GM12878 (cell line): ENCODE results near the gene CLN6. TPM values are rescaled to one million over a fixed set of nuclear protein-coding genes. Genes with fewer than 3 reads are reported as not detected.
A peak's percentile ranks its signal among the peaks of the same experiment; 100 is the strongest.

Experiments
- ATAC-seq: fragments of 200-7000 bp; cut with Tn5 transposase; 3 replicates; pipeline ENCODE4 v1.9.1; 2020; ENCODE audit warnings: mild to moderate bottlenecking, moderate library complexity
- BruUV-seq: library from RNA; stranded (reverse); fragments of 400-500 nt; replicated peaks from 2 replicates; lab custom pipeline; 2021; lab: Mats Ljungman, UMichigan
- CTCF ChIA-PET: fragments of 300-600 bp; sonication (Branson Sonifier 250); formaldehyde crosslinking; extraction: SDS; loops from one replicate; lab custom pipeline; 2021; ENCODE audit warnings: inconsistent platforms; lab: Yijun Ruan, JAX
- POLR2A ChIA-PET: fragments of 350-600 bp; formaldehyde crosslinking; extraction: SDS; loops from one replicate; lab custom pipeline; 2021; ENCODE audit warnings: inconsistent platforms; lab: Charles Lee
- RAD21 ChIA-PET: fragments of 300-600 bp; sonication (Branson Sonifier 250); formaldehyde crosslinking; loops from one replicate; lab custom pipeline; 2023; ENCODE audit warnings: antibody characterized with exemption; ENCODE audit not compliant: unreplicated experiment; lab: Charles Lee
- SMC1A ChIA-PET: fragments of 300-600 bp; sonication (Branson Sonifier 250); formaldehyde crosslinking; loops from one replicate; lab custom pipeline; 2023; ENCODE audit not compliant: unreplicated experiment, uncharacterized antibody; lab: Charles Lee
- DNase-seq: peaks from one replicate; pipeline ENCODE4 v3.0.0-alpha.2; 2011; ENCODE audit warnings: low read depth, low spot score
- FAIRE-seq: peaks from 3 replicates; lab custom pipeline; 2011; peaks lifted over from hg19 to GRCh38; lab: Jason Lieb, UNC
- H2AFZ ChIP-seq: 2 replicates; pipeline ENCODE4 v1.6.0; 2011; ENCODE audit warnings: low read depth, low read length, control low read depth; ENCODE audit not compliant: control insufficient read depth
- H3K27ac ChIP-seq: 2 replicates; pipeline ENCODE4 v1.5.1; 2011; ENCODE audit warnings: control low read depth; ENCODE audit not compliant: control insufficient read depth, insufficient read depth
- H3K27me3 ChIP-seq, 2 experiments: replicated peaks in 1 of 2; 2 replicates each; pipeline versions ENCODE4 v1.6.0 to v1.6.1; 2011; ENCODE audit warnings: low read length in 1 of 2; ENCODE audit not compliant: control insufficient read depth in 2 of 2, insufficient read depth in 2 of 2
- H3K36me3 ChIP-seq, 2 experiments: 2 replicates each; pipeline ENCODE4 v1.5.1; 2011; ENCODE audit warnings: low read length in 1 of 2; ENCODE audit not compliant: control insufficient read depth in 2 of 2, insufficient read depth in 2 of 2
- H3K4me1 ChIP-seq: 2 replicates; pipeline ENCODE4 v1.6.1; 2011; ENCODE audit warnings: mild to moderate bottlenecking, low read length, moderate library complexity, mixed read lengths; ENCODE audit not compliant: control insufficient read depth, insufficient read depth
- H3K4me2 ChIP-seq: 2 replicates; pipeline ENCODE4 v1.6.0; 2011; ENCODE audit warnings: control low read depth; ENCODE audit not compliant: control insufficient read depth, insufficient read depth
- H3K4me3 ChIP-seq: fragments of 200-600 bp; sonication (generic); 2 replicates; pipeline ENCODE4 v1.5.1; 2016
- H3K79me2 ChIP-seq: 2 replicates; pipeline ENCODE4 v1.6.0; 2011; ENCODE audit warnings: low read length; ENCODE audit not compliant: control insufficient read depth, insufficient read depth
- H3K9ac ChIP-seq: 2 replicates; pipeline ENCODE4 v1.8.0; 2011; ENCODE audit warnings: low read length, control low read depth, mixed read lengths; ENCODE audit not compliant: control insufficient read depth, insufficient read depth
- H3K9me3 ChIP-seq: replicated peaks from 3 replicates; pipeline ENCODE4 v1.5.1; 2011; ENCODE audit warnings: mild to moderate bottlenecking, low read length; ENCODE audit not compliant: control insufficient read depth, insufficient read depth
- H4K20me1 ChIP-seq: 2 replicates; pipeline ENCODE4 v1.6.0; 2011; ENCODE audit not compliant: control insufficient read depth, insufficient read depth
- EZH2 ChIP-seq: IDR thresholded peaks from 2 replicates; pipeline ENCODE4 v1.6.1; 2012; ENCODE audit warnings: low read depth, mild to moderate bottlenecking, control low read depth, inconsistent platforms, low read length, borderline replicate concordance; ENCODE audit not compliant: control insufficient read depth
- HSF1 ChIP-seq: fragments of 150-350 bp; IDR thresholded peaks from 2 replicates; pipeline ENCODE4 v1.6.1; 2014; ENCODE audit warnings: mild to moderate bottlenecking, low read depth, low read length
- IKZF1 ChIP-seq: fragments of 450-650 bp; conservative IDR thresholded peaks from 2 replicates; pipeline ENCODE4 v1.6.1; 2017; ENCODE audit warnings: antibody characterized with exemption, mild to moderate bottlenecking
- RAD21 ChIP-seq: IDR thresholded peaks from 2 replicates; pipeline ENCODE4 v1.6.1; 2011; ENCODE audit warnings: mild to moderate bottlenecking, low read depth, low read length, moderate library complexity; ENCODE audit not compliant: insufficient read depth
- SIX5 ChIP-seq: IDR thresholded peaks from 2 replicates; pipeline ENCODE4 v1.6.1; 2011; ENCODE audit warnings: mild to moderate bottlenecking, low read depth, low read length, moderate library complexity; ENCODE audit not compliant: severe bottlenecking
- SPI1 ChIP-seq: IDR thresholded peaks from 2 replicates; pipeline ENCODE4 v1.6.1; 2011; ENCODE audit warnings: low read depth, mild to moderate bottlenecking, low read length, moderate library complexity, borderline replicate concordance; ENCODE audit not compliant: insufficient read depth
- ZNF207 ChIP-seq: fragments of 450-650 bp; IDR thresholded peaks from 2 replicates; pipeline ENCODE4 v1.6.1; 2014; ENCODE audit warnings: antibody characterized with exemption, mild to moderate bottlenecking, borderline replicate concordance
- WGBS: methylation state at CpG from one replicate; pipeline ENCODE4 v1.1.6; 2016; ENCODE audit warnings: low lambda C conversion rate; ENCODE audit not compliant: insufficient replicate concordance, insufficient coverage; ENCODE audit errors: missing lambda C conversion rate; 5-methylcytosine and 5-hydroxymethylcytosine counted together
- in situ Hi-C: fragments of 300-500 bp; cut with MboI; formaldehyde crosslinking; loops from 9 replicates; pipeline ENCODE4 v1.14.3; 2018; ENCODE audit warnings: mixed read lengths
- intact Hi-C: fragments of 100-400 bp; cut with micrococcal nuclease; formaldehyde crosslinking; loops from one replicate; pipeline ENCODE4 v1.14.2; 2022; ENCODE audit not compliant: unreplicated experiment
- polyA plus RNA-seq, 11 experiments: library from polyadenylated mRNA; depleted of rRNA in 4 of 11; unstranded in 6 of 11; stranded (reverse) in 5 of 11; fragments of >200 nt; fragmentation: Nextera tagmentation in 4 of 11; fragmentation: Illumina TruSeq in 1 of 11; extraction: Ambion mirVana in 4 of 11; extraction: Trizol in 1 of 11; gene quantifications; 1 replicate in 1 of 11; 2 replicates in 10 of 11; pipeline versions ENCODE4 v1.2.1 to v1.2.3, GENCODE V29; 2011 to 2016; ENCODE audit warnings: inconsistent platforms in 2 of 11, missing spikeins in 2 of 11, low read depth in 1 of 11
- total RNA-seq, 4 experiments: library from RNA; depleted of rRNA in 3 of 4; stranded (reverse); fragments of >200 nt in 3 of 4; fragmentation: Illumina TruSeq in 1 of 4; extraction: Trizol in 1 of 4; gene quantifications; 2 replicates each; pipeline versions ENCODE4 v1.2.1 to v1.2.3, GENCODE V29; 2013 to 2021
- TF ChIP-seq, protein P1 (sequence below): fragments of 450-650 bp; IDR thresholded peaks from 2 replicates; pipeline ENCODE4 v1.6.1; 2018; ENCODE audit warnings: borderline replicate concordance, mild to moderate bottlenecking; ENCODE audit not compliant: partially characterized antibody

CLN6 gene
- total and polyA plus RNA-seq, 10 of the 15 experiments (the other 5 are each of a cell fraction or from before 2014, with no cell fraction given), result 0.74 to 69.0 (median 30.3) TPM

GRCh38 chr15:68157074-68157473 lies 72.5 kb downstream of the CLN6 start:
- SMC1A ChIA-PET, result interaction anchor here (7.0 kb wide), 1 partner anchor 295 kb away, joined by 97 read pairs; no protein-coding TSS in a partner anchor
- Histone ChIP-seq H3K36me3 (peaks cover 6 to 31% of the 10 kb centered on the region in 2 experiments), H4K20me1 (no peaks in the 10 kb centered on the region), H3K9me3 (no peaks in the 10 kb centered on the region), H3K79me2 (no peaks in the 10 kb centered on the region), H3K9ac (no peak overlapping the region), H2AFZ (no peak overlapping the region), H3K4me3 (no peak overlapping the region), H3K27me3 (no peaks in the 10 kb centered on the region), H3K4me1 (no peaks in the 10 kb centered on the region), H3K4me2 (no peak overlapping the region), H3K27ac (no peak overlapping the region)
- intact Hi-C loops, result no loop called here
- no peak for TF ChIP-seq RAD21
- TF ChIP-seq ZNF207, result no peak
- TF ChIP-seq EZH2, result no peak
- no peak for TF ChIP-seq SIX5
- TF ChIP-seq IKZF1, result no peak
- peak; percentile 54 for TF ChIP-seq SPI1
- no peak for TF ChIP-seq HSF1
- TF ChIP-seq, protein P1, sequence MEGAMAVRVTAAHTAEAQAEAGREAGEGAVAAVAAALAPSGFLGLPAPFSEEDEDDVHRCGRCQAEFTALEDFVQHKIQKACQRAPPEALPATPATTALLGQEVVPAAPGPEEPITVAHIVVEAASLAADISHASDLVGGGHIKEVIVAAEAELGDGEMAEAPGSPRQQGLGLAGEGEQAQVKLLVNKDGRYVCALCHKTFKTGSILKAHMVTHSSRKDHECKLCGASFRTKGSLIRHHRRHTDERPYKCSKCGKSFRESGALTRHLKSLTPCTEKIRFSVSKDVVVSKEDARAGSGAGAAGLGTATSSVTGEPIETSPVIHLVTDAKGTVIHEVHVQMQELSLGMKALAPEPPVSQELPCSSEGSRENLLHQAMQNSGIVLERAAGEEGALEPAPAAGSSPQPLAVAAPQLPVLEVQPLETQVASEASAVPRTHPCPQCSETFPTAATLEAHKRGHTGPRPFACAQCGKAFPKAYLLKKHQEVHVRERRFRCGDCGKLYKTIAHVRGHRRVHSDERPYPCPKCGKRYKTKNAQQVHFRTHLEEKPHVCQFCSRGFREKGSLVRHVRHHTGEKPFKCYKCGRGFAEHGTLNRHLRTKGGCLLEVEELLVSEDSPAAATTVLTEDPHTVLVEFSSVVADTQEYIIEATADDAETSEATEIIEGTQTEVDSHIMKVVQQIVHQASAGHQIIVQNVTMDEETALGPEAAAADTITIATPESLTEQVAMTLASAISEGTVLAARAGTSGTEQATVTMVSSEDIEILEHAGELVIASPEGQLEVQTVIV, result no peak
- DNase-seq, result no peak
- RAD21 ChIA-PET, result interaction anchor here (3.4 kb wide), 1 partner anchor 293 kb away, joined by 12 read pairs; no protein-coding TSS in a partner anchor
- WGBS, result 76% methylated on average over 1 of the region's 1 CpG
- BruUV-seq, result no TSS peak
- in situ Hi-C loops, result no loop called here
- no peak for FAIRE-seq
- POLR2A ChIA-PET, result no interaction called here
- CTCF ChIA-PET, result interaction anchor here (0.5 to 9.6 kb wide), 2 partner anchors 53 to 295 kb away, joined by 3 to 119 read pairs; no protein-coding TSS in a partner anchor
- ATAC-seq, result no peak

Other genes with a start within 250 kb of the CLN6 start
- gene PIAS1, start 175.4 kb downstream of the CLN6 start, total RNA-seq (2014; rRNA removed), result 39.0 and 39.1 TPM in 2 replicates
- gene PIAS1, start 175.4 kb downstream of the CLN6 start, total RNA-seq (2014; rRNA removed; fragmentation: Illumina TruSeq; extraction: Trizol), result 32.3 and 37.9 TPM in 2 replicates
- 34.8 and 35.0 TPM in 2 replicates for gene PIAS1, start 175.4 kb downstream of the CLN6 start, total RNA-seq (2021)
- gene PIAS1, start 175.4 kb downstream of the CLN6 start, polyA plus RNA-seq (2011; rRNA removed), result 94.6 and 96.3 TPM in 2 replicates
- 62.4 and 74.5 TPM in 2 replicates for gene PIAS1, start 175.4 kb downstream of the CLN6 start, polyA plus RNA-seq (2014; fragmentation: Illumina TruSeq; extraction: Trizol)
- 10 to 100 TPM; 20.2 to 22.2 TPM for gene PIAS1, start 175.4 kb downstream of the CLN6 start, polyA plus RNA-seq (2014; fragmentation: Nextera tagmentation; extraction: Ambion mirVana)
- 24.8 and 27.1 TPM in 2 replicates for gene PIAS1, start 175.4 kb downstream of the CLN6 start, polyA plus RNA-seq (2014; rRNA removed)
- 10 to 100 TPM; 60.6 to 61.4 TPM for gene PIAS1, start 175.4 kb downstream of the CLN6 start, polyA plus RNA-seq (2016; fragmentation: Nextera tagmentation; extraction: Ambion mirVana)
- 5.5 TPM in 2 replicates for gene CALML4, start 24.4 kb downstream of the CLN6 start, total RNA-seq (2014; rRNA removed)
- gene CALML4, start 24.4 kb downstream of the CLN6 start, total RNA-seq (2014; rRNA removed; fragmentation: Illumina TruSeq; extraction: Trizol), result 10.3 and 10.4 TPM in 2 replicates
- gene CALML4, start 24.4 kb downstream of the CLN6 start, total RNA-seq (2021), result 4.0 and 4.8 TPM in 2 replicates
- 5.2 and 9.0 TPM in 2 replicates for gene CALML4, start 24.4 kb downstream of the CLN6 start, polyA plus RNA-seq (2011; rRNA removed)
- gene CALML4, start 24.4 kb downstream of the CLN6 start, polyA plus RNA-seq (2014; fragmentation: Illumina TruSeq; extraction: Trizol), result 15.9 and 18.1 TPM in 2 replicates
- 1 to 10 TPM; 1.7 to 4.0 TPM for gene CALML4, start 24.4 kb downstream of the CLN6 start, polyA plus RNA-seq (2014; fragmentation: Nextera tagmentation; extraction: Ambion mirVana)
- 11.5 and 12.2 TPM in 2 replicates for gene CALML4, start 24.4 kb downstream of the CLN6 start, polyA plus RNA-seq (2014; rRNA removed)
- gene CALML4, start 24.4 kb downstream of the CLN6 start, polyA plus RNA-seq (2016; fragmentation: Nextera tagmentation; extraction: Ambion mirVana), result 1 to 10 TPM; 3.6 to 4.9 TPM
- 27.0 and 29.0 TPM in 2 replicates for gene FEM1B, start 48.0 kb upstream of the CLN6 start, total RNA-seq (2014; rRNA removed)
- 29.0 and 31.4 TPM in 2 replicates for gene FEM1B, start 48.0 kb upstream of the CLN6 start, total RNA-seq (2014; rRNA removed; fragmentation: Illumina TruSeq; extraction: Trizol)
- 34.1 and 36.4 TPM in 2 replicates for gene FEM1B, start 48.0 kb upstream of the CLN6 start, total RNA-seq (2021)
- gene FEM1B, start 48.0 kb upstream of the CLN6 start, polyA plus RNA-seq (2011; rRNA removed), result 49.4 and 61.1 TPM in 2 replicates
- 20.2 and 24.7 TPM in 2 replicates for gene FEM1B, start 48.0 kb upstream of the CLN6 start, polyA plus RNA-seq (2014; fragmentation: Illumina TruSeq; extraction: Trizol)
- 1 to 10 TPM; 5.5 to 5.7 TPM for gene FEM1B, start 48.0 kb upstream of the CLN6 start, polyA plus RNA-seq (2014; fragmentation: Nextera tagmentation; extraction: Ambion mirVana)
- gene FEM1B, start 48.0 kb upstream of the CLN6 start, polyA plus RNA-seq (2014; rRNA removed), result 12.2 and 16.3 TPM in 2 replicates
- gene FEM1B, start 48.0 kb upstream of the CLN6 start, polyA plus RNA-seq (2016; fragmentation: Nextera tagmentation; extraction: Ambion mirVana), result 10 to 100 TPM; 14.4 to 14.6 TPM
- gene ITGA11, start 202.4 kb upstream of the CLN6 start, total RNA-seq (2014; rRNA removed), result under 0.01 and 0.11 TPM in 2 replicates
- under 0.01 TPM in 1 of 2 replicates, not detected in the other for gene ITGA11, start 202.4 kb upstream of the CLN6 start, total RNA-seq (2014; rRNA removed; fragmentation: Illumina TruSeq; extraction: Trizol)
- 0.13 TPM in 1 of 2 replicates, not detected in the other for gene ITGA11, start 202.4 kb upstream of the CLN6 start, total RNA-seq (2021)
- gene ITGA11, start 202.4 kb upstream of the CLN6 start, polyA plus RNA-seq (2011; rRNA removed), result 0.24 and 0.49 TPM in 2 replicates
- 0.10 TPM in 1 of 2 replicates, not detected in the other for gene ITGA11, start 202.4 kb upstream of the CLN6 start, polyA plus RNA-seq (2014; fragmentation: Illumina TruSeq; extraction: Trizol)
- gene ITGA11, start 202.4 kb upstream of the CLN6 start, polyA plus RNA-seq (2014; fragmentation: Nextera tagmentation; extraction: Ambion mirVana), result under 1 TPM; 0.03 to 0.04 TPM
- gene ITGA11, start 202.4 kb upstream of the CLN6 start, polyA plus RNA-seq (2014; rRNA removed), result 0.36 TPM in 1 of 2 replicates, not detected in the other
- gene ITGA11, start 202.4 kb upstream of the CLN6 start, polyA plus RNA-seq (2016; fragmentation: Nextera tagmentation; extraction: Ambion mirVana), result under 1 TPM; 0.13 to 0.18 TPM